ENCODE measurements around the gene ANKRD44.

Gene ANKRD44

DNA sequence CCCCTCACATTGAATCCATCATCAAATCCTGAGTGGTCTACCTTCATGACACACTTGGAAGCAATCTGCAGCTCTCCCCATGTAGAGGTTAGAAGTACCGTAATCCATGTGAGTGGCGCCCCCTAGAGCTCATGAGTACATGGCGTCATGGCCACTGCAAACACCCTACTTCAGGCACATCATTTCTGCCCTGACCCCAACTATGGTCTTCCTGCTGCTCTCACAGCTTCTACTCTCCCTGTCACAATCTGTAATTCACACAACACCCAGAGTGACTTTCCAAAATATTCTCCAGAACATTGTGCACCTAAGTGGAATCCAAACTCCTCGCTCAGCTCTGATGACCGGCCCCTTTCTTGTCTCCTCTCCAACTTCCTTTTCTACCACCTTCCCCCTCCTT lies 141.9 kb downstream of the ANKRD44 start:
- DNase-seq, result peak; percentile 84

DNA sequence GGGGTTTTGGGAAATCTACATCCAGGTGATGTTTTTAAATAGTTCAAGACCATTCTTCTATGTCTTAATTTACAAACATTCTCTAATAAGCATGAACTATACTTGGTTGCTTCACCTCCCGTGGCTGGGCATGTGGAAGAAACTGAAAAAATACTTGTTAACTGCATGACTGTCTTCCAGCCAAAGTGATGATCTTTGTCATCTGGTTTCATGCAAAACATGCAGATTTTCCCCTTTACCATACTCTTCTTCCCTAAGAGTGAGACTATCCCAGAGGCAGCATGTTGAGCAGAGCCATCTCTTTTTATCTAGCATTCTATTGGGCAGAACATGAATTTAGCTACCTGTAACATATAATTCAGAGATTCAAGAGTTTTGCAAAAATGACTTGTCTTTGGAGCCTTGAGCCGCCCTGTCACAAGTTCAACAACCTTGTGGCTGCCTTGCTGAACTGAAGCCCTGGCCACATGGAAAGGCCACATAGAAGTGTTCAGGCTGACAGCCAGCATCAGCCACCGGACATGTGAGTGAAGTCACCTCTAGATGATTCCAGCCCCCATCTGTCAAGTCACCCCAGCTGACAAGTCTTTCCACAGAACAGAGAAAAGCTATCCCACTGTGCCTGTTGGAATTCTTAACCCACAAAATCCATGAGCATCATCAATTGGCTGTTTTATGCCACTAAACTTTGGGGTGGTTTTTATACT lies 142.8 kb downstream of the ANKRD44 start:
- DNase-seq, result no peak

GRCh38 chr2:197165020-197165419 lies 145.6 kb downstream of the ANKRD44 start:
- DNase-seq, result no peak

GRCh38 chr2:197164141-197164754 lies 146.3 kb downstream of the ANKRD44 start:
- no peak for DNase-seq

DNA sequence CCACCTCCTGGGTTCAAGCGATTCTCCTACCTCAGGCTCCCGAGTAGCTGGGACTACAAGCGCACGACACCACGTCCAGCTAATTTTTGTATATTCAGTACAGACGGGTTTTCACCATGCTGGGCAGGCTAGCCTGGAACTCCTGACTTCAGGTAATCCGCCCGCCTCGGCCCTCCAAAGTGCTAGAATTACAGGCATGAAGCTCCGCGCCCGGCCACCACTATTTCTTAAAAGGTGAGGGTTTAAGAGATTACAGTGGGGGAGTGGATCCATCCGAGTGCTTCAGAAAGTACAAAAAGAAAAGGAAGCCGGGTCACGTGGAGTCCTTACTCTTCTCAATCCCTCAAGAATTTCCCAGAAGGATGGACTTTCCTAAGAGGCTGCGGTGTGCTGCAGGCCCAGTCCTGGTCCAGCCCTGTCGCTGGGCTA lies 146.9 kb downstream of the ANKRD44 start:
- DNase-seq, result no peak

GRCh38 chr2:197161774-197162173 lies 148.8 kb downstream of the ANKRD44 start:
- DNase-seq, result no peak

DNA sequence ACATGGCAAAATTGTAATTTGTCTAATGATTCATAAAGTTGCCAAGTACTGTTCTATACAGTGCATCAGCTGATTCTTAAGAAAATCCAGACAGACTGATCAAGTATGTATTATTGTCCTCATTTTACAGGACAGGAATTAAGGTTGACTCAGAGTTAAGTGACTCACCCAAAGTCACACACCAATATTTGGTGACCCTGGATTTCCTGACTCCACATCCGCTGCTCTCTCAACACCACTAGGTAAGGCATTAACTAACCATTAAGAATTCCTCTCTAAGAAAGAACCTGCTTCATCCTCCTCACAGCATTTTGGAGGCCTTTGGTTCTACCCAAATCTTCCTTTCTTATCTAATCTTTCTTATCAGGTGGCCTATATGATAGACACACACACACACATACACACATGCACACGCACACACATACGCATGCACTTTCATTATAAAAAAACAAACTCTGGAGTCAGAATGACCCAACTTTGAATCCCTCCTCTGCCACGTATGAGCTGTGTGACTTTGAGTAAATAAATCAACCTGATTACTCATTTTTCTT lies 150.8 kb downstream of the ANKRD44 start:
- no peak for DNase-seq

- no peak for DNase-seq
These were observed 151.7 kb downstream of the ANKRD44 start for GRCh38 chr2:197158591-197159550.

DNA sequence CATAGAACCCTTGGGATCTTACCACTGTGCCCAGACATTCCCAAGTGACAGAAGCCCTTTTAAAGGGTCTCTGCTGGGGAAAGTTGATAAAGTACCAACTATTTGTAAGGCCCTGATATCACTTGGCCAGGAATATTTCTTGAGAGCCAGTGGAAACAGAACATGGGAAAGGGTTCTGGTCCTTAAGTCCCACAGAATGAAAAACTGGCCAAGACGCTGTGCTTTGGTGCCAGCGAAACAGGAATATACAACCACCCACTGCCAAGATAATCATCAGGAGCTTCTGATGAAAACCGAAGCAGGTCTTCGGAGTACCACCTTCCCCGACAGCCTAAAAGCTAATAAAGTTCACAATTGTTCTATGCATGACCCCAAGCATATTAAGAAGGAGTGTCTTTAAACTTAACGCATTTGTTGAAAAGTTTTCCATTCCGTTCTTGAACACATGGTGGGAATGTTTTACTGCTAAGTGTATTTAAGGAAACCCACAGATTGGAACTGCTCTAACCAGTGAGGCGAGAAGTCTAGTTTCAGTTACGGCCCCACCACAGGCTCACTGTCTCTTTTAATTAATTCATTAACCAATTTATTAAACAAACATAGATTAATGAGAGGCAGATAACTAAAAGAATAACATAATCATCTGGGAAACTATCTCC lies 152.6 kb downstream of the ANKRD44 start:
- DNase-seq, result no peak

GRCh38 chr2:197156771-197157170 lies 153.8 kb downstream of the ANKRD44 start:
- no peak for DNase-seq

DNA sequence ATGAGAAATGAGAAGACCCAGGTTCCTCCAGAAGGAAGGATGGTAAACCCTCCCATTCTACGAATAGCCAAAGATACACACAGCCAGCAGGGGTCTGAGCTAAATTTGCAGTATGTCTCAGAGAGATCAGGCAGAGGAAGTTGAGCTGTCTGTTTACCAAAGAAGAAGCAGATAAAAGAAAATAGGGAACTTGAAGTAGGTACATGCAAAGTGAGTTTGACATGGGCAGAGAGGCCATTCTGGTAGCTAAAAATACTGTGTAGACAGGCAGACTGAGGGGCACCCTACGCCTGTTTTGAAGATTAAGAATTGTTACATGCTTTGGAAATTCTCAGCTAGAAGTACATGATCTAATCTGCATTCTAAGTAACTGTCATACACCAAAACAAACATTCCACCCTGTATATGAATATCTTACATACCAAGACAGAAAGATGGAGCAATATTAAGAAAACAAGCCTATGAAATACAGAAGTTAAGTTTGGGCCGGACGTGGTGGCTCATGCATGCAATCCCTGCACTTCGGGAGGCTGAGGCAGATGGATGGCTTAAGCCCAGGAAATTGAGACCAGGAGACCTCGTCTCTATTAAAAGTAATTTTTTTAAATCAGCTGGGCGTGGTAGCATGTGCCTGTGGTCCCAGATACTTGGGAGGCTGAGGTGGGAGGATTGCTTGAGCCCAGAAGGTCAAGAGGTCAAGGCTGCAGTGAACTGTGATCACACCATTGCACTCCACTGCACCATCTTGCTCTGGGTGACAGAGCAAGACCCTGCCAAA lies 157.9 kb downstream of the ANKRD44 start:
- no peak for DNase-seq

- no peak for DNase-seq
These were observed 161.0 kb downstream of the ANKRD44 start for GRCh38 chr2:197149546-197149945.

GRCh38 chr2:197148401-197148800 lies 162.2 kb downstream of the ANKRD44 start:
- DNase-seq, result no peak

- no peak for DNase-seq
These were observed 162.6 kb downstream of the ANKRD44 start for GRCh38 chr2:197147942-197148341.

DNA sequence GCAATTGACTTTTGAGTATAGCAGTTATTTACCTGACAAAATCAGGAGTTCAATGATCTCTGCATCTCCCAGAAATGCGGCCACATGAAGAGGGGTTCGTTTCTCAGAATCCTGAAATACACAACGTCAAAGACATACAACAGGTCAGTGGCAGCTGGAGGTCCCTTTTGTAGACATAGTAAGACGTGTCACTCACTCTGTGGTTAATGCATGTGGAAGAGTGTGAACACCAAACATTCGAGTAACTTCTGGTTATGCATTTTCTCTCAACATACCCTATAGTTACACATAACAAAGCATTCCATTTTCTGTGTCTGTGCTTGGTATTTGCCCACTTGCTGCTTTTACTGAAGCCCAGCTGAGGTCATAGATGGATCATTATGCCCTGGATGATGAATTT lies 163.6 kb downstream of the ANKRD44 start:
- DNase-seq, result no peak

- no peak for DNase-seq
These were observed 165.0 kb downstream of the ANKRD44 start for GRCh38 chr2:197145471-197146056.

DNA sequence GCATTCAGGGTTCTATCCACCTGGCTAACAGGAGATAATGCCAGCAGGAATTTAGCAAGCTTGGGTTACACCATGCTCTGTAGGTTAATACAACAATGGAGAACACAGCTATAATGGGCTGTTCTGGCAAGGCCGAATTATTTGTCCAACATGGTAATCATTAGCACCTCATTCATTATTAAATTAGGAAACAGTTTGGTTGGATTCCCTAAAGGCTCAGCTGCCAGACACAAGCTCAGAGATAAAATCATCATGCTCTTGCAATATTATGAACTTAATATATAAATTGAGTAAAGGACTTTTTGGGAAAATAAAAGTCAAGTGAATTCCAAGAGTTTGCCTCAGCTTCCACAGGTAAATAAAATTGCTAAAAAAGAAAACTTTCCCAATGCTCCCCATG lies 166.4 kb downstream of the ANKRD44 start:
- DNase-seq, result no peak

DNA sequence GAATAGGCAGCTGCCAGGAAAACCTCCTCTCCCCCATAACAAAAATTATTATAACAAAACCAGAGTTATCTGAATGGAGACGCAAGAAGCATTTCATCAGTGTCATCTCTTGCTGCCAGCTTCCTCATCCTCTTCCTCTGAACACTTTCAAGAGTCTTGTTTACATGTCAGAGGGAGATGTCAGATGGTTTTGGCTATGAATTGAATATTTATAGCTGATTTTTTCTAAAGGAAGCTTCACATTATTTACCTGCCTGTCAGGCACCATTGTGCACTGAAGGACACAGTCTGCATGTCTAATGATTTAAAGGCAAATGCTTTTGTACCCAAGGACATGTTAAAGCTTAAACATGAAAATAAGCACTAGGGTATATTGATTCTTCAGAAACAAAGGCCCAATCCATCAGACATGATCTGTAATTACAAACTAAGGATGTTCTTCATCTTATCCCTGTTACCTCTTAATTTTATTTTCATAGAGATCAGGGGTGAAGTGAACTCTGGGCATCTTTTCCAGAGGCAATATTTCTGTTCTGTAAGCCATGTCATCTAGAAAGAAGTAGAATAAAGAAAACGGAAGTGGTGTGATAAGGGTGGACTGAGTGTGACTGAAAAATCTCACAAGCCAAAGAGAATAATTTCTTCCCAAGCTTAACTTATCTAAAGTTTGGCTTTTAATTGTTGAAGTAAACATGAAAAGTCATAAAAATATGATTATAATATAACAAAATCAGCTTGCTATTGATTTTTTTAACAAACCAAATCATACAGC lies 168.7 kb downstream of the ANKRD44 start:
- DNase-seq, result no peak

GRCh38 chr2:197140045-197140444 lies 170.5 kb downstream of the ANKRD44 start:
- DNase-seq, result no peak

- no peak for DNase-seq
These were observed 172.1 kb downstream of the ANKRD44 start for GRCh38 chr2:197138506-197138905.
